Mucosa of stomach (tissue), 1 donor: ENCODE data around the gene R3HDM4.
"Not testable (repeated sequence)": the region's sequence is repeated elsewhere in the genome, so short reads cannot be mapped to it uniquely, and the experiment has no call there.

ENCODE experiments used
- H3K27me3 ChIP-seq: one replicate; pipeline ENCODE4 v1.7.0; 2013; ENCODE audit warnings: mild to moderate bottlenecking, low read length; ENCODE audit not compliant: control insufficient read depth, insufficient read depth
- H3K36me3 ChIP-seq: one replicate; pipeline ENCODE4 v1.7.0; 2013; ENCODE audit warnings: low read length; ENCODE audit not compliant: control insufficient read depth, insufficient read depth
- H3K4me1 ChIP-seq: one replicate; pipeline ENCODE4 v1.7.0; 2013; ENCODE audit warnings: mild to moderate bottlenecking, low read length; ENCODE audit not compliant: control insufficient read depth, insufficient read depth
- H3K4me3 ChIP-seq: one replicate; pipeline ENCODE4 v1.7.0; 2013; ENCODE audit warnings: low read length
- H3K9ac ChIP-seq: one replicate; pipeline ENCODE4 v1.7.0; 2013; ENCODE audit warnings: mild to moderate bottlenecking, low read length, moderate library complexity
- H3K9me3 ChIP-seq: one replicate; pipeline ENCODE4 v1.7.0; 2013; ENCODE audit warnings: mild to moderate bottlenecking, low read length, moderate library complexity; ENCODE audit not compliant: control insufficient read depth
- donor health status: Pancreatic carcinoma.

The R3HDM4 gene

GRCh38 chr19:888581-889385, 24.2 kb downstream of the R3HDM4 start:
- no peak overlapping the region for H3K9ac ChIP-seq
- H3K4me3 ChIP-seq: no peak overlapping the region
- H3K36me3 ChIP-seq: peaks cover 9% of the 10 kb centered on the region
- no peaks in the 10 kb centered on the region for H3K27me3 ChIP-seq
- H3K4me1 ChIP-seq: peaks cover 5% of the 10 kb centered on the region
- no peaks in the 10 kb centered on the region for H3K9me3 ChIP-seq

- Histone ChIP-seq H3K4me3 (no peak overlapping the region), H3K27me3 (no peaks in the 10 kb centered on the region), H3K9ac (no peak overlapping the region), H3K4me1 (peaks cover 5% of the 10 kb centered on the region), H3K9me3 (no peaks in the 10 kb centered on the region), H3K36me3 (peaks cover 10% of the 10 kb centered on the region)
Observed at GRCh38 chr19:887599-887998, 25.4 kb downstream of the R3HDM4 start.

GRCh38 chr19:887072-887471, 25.9 kb downstream of the R3HDM4 start:
- Histone ChIP-seq H3K36me3 (peaks cover 15% of the 10 kb centered on the region), H3K9me3 (no peaks in the 10 kb centered on the region), H3K4me3 (no peak overlapping the region), H3K9ac (no peak overlapping the region), H3K27me3 (no peaks in the 10 kb centered on the region), H3K4me1 (peaks cover 5% of the 10 kb centered on the region)

GRCh38 chr19:885536-886224, 27.3 kb downstream of the R3HDM4 start:
- Histone ChIP-seq H3K4me3 (no peak overlapping the region), H3K9ac (no peak overlapping the region), H3K4me1 (no peaks in the 10 kb centered on the region), H3K9me3 (no peaks in the 10 kb centered on the region), H3K27me3 (no peaks in the 10 kb centered on the region), H3K36me3 (peaks cover 26% of the 10 kb centered on the region)

GRCh38 chr19:884420-885211, 28.4 kb downstream of the R3HDM4 start:
- H3K9me3 ChIP-seq: no peaks in the 10 kb centered on the region
- no peaks in the 10 kb centered on the region for H3K4me1 ChIP-seq
- H3K36me3 ChIP-seq: peaks cover 26% of the 10 kb centered on the region
- H3K4me3 ChIP-seq: no peak overlapping the region
- no peaks in the 10 kb centered on the region for H3K27me3 ChIP-seq
- no peak overlapping the region for H3K9ac ChIP-seq

GRCh38 chr19:883661-884211, 29.3 kb downstream of the R3HDM4 start:
- Histone ChIP-seq H3K4me3 (no peak overlapping the region), H3K9ac (no peak overlapping the region), H3K36me3 (peaks cover 26% of the 10 kb centered on the region), H3K9me3 (no peaks in the 10 kb centered on the region), H3K4me1 (no peaks in the 10 kb centered on the region), H3K27me3 (no peaks in the 10 kb centered on the region)

- H3K27me3 ChIP-seq: no peaks in the 10 kb centered on the region
- no peaks in the 10 kb centered on the region for H3K9me3 ChIP-seq
- no peak overlapping the region for H3K4me3 ChIP-seq
- H3K4me1 ChIP-seq: no peaks in the 10 kb centered on the region
- no peak overlapping the region for H3K9ac ChIP-seq
- H3K36me3 ChIP-seq: peaks cover 26% of the 10 kb centered on the region
Observed at GRCh38 chr19:882871-883497, 30.0 kb downstream of the R3HDM4 start.

- H3K36me3 ChIP-seq: peaks cover 26% of the 10 kb centered on the region
- no peak overlapping the region for H3K4me3 ChIP-seq
- no peaks in the 10 kb centered on the region for H3K4me1 ChIP-seq
- H3K9me3 ChIP-seq: no peaks in the 10 kb centered on the region
- no peaks in the 10 kb centered on the region for H3K27me3 ChIP-seq
- no peak overlapping the region for H3K9ac ChIP-seq
Observed at GRCh38 chr19:881385-882071, 31.5 kb downstream of the R3HDM4 start.

GRCh38 chr19:879711-880438, 33.1 kb downstream of the R3HDM4 start:
- H3K36me3 ChIP-seq: peaks cover 21% of the 10 kb centered on the region
- no peak overlapping the region for H3K4me3 ChIP-seq
- no peaks in the 10 kb centered on the region for H3K27me3 ChIP-seq
- H3K9ac ChIP-seq: no peak overlapping the region
- no peaks in the 10 kb centered on the region for H3K9me3 ChIP-seq
- no peaks in the 10 kb centered on the region for H3K4me1 ChIP-seq

GRCh38 chr19:878751-879561, 34.1 kb downstream of the R3HDM4 start:
- not testable (repeated sequence) for H3K27me3 ChIP-seq, H3K4me3 ChIP-seq, H3K4me1 ChIP-seq, H3K9me3 ChIP-seq, H3K9ac ChIP-seq
- H3K36me3 ChIP-seq: peaks cover 17% of the 10 kb centered on the region
